GM12892 (cell line): Measurements from ENCODE around the gene SZT2.

Experiments used
- DNase-seq: peaks from one replicate; pipeline ENCODE4 v3.0.0; 2011; ENCODE audit not compliant: insufficient read length
- FAIRE-seq: peaks from 2 replicates; lab custom pipeline; 2011; peaks lifted over from hg19 to GRCh38; lab: Jason Lieb, UNC
- POLR2A ChIP-seq: IDR thresholded peaks from 2 replicates; pipeline ENCODE4 v1.6.1; 2011; ENCODE audit warnings: low read depth, low read length, control low read depth
- POLR2AphosphoS5 ChIP-seq: IDR thresholded peaks from 2 replicates; pipeline ENCODE4 v1.6.1; 2011; ENCODE audit warnings: low read depth, low read length, control low read depth
- TAF1 ChIP-seq: IDR thresholded peaks from 2 replicates; pipeline ENCODE4 v1.6.1; 2011; ENCODE audit warnings: low read depth, mild to moderate bottlenecking, control low read depth, low read length, borderline replicate concordance

Gene SZT2

GRCh38 chr1:43421396-43421795, 31.7 kb downstream of the SZT2 start:
- no peak for DNase-seq
- TF ChIP-seq POLR2AphosphoS5 (no peak), TAF1 (no peak)
- no peak for FAIRE-seq

- FAIRE-seq, result no peak
- DNase-seq, result no peak
- TF ChIP-seq POLR2A (no peak), POLR2AphosphoS5 (no peak), TAF1 (no peak)
Measured at GRCh38 chr1:43421976-43422750, 32.5 kb downstream of the SZT2 start.

- TF ChIP-seq POLR2A (no peak), POLR2AphosphoS5 (no peak), TAF1 (no peak)
- FAIRE-seq, result no peak
Measured at GRCh38 chr1:43422995-43423671, 33.4 kb downstream of the SZT2 start.

GRCh38 chr1:43423672-43424550, 34.2 kb downstream of the SZT2 start:
- TF ChIP-seq POLR2A (no peak), POLR2AphosphoS5 (no peak), TAF1 (no peak)
- DNase-seq (no peak), FAIRE-seq (no peak)

More at GRCh38 chr1:43422995-43423671, 33.4 kb downstream of the SZT2 start:
- DNase-seq, result no peak

DNA sequence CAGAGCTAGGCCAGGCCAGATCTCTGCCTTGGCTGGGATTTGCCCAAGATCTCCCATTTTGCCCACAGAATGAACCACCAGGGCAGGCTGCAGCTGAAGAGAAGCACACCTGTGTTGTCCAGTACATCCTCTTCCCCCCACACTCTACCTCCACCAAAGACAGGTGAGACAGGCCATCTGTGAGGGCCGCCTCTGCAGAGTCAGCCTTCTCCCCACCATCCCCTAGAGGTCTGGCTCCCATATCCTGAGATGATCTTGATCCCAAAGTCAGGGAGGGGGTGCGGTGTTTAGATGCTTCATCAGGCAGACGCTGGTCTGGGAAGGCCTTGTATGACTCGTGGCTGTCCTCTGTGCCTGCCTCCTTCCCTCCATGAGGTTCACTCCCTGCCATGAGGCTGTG, 35.3 kb downstream of the SZT2 start:
- FAIRE-seq (no peak), DNase-seq (no peak)
- TF ChIP-seq TAF1 (no peak), POLR2A (no peak), POLR2AphosphoS5 (no peak)

- FAIRE-seq, result no peak
- TF ChIP-seq POLR2A (no peak), POLR2AphosphoS5 (no peak), TAF1 (no peak)
- DNase-seq, result no peak
Measured at GRCh38 chr1:43426221-43426620, 36.5 kb downstream of the SZT2 start.

DNA sequence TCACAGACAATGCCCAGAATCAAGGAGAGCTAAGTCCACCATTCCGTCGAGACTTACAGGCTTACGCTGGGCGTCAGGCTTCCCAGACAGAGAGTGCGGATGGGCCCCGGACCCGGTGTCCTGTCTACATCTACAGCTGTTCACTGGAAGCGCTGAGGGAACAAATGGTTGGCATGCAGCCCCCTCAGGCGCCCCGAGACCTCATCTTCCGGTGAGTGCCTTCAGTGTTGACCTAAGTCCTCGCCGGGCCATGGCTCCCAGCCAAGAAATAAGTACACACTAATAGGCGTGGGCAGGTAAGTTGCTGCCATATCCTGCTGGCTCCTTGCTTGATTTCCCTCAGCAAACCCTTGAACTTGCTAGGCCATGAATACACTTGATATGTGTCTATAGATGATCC, 37.8 kb downstream of the SZT2 start:
- FAIRE-seq (no peak), DNase-seq (no peak)
- TF ChIP-seq POLR2AphosphoS5, result no peak

DNA sequence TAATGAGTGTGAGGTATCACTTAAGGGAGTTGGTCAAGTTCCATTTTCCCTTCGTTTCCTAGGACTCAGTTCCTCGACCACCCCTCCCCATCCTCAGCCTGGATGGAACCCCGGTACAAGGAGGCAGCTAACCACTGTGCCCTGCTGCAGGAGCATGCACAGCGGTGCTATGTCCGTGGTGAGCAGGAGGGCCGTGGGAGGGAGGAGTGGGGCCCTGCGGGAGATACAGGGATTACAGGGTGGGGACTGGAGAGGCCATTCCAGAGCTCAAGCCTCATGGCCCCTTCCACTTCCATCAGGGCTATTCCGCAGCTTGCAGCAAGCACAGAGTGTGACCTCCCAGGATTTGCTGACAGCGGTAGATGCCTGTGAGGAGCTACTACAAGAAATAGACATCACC, 38.2 kb downstream of the SZT2 start:
- DNase-seq, result no peak
- TF ChIP-seq TAF1 (no peak), POLR2AphosphoS5 (no peak), POLR2A (no peak)
- no peak for FAIRE-seq

DNA sequence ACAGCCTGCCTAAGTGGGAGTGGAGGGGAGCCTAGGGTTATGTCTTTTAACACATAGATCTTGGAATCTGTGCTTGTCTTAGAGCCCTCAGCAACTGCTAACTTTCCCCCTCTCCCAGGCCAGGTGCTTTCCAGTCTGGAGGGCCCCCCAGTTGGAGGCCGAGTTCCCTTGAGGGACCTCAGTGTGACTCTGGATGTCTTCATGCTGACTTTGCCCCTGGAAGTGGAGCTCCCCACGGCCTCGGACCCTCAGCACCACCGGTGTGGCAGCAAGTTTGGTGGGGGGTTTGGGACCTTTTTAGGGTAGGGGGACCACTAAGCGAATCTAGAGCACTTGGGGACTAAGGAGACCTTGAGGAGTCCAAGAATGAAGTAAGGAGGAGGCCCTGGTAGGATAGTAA, 41.1 kb downstream of the SZT2 start:
- DNase-seq, result no peak
- TF ChIP-seq POLR2A (no peak), POLR2AphosphoS5 (no peak), TAF1 (no peak)
- no peak for FAIRE-seq

GRCh38 chr1:43431676-43432075, 42.0 kb downstream of the SZT2 start:
- FAIRE-seq, result no peak
- no peak for DNase-seq

GRCh38 chr1:43432171-43432860, 42.6 kb downstream of the SZT2 start:
- TF ChIP-seq POLR2AphosphoS5 (no peak), TAF1 (no peak), POLR2A (no peak)
- FAIRE-seq, result no peak
- DNase-seq, result no peak

More at GRCh38 chr1:43431676-43432075, 42.0 kb downstream of the SZT2 start:
- TF ChIP-seq TAF1 (no peak), POLR2AphosphoS5 (no peak), POLR2A (no peak)
